Vagina (tissue), 2 donors: ENCODE measurements around the gene HSD17B4.

Source experiments
- CTCF ChIP-seq, 3 experiments: fragments of 450-650 bp in 2 of 3; fragments of 200-600 bp in 1 of 3; sonication (generic) in 1 of 3; IDR thresholded peaks; one replicate each; pipeline ENCODE4 v1.5.1; 2017 to 2019; ENCODE audit warnings: antibody characterized with exemption in 3 of 3, mild to moderate bottlenecking in 2 of 3, moderate library complexity in 2 of 3
- POLR2A ChIP-seq, 2 donors: fragments of 450-650 bp; IDR thresholded peaks; one replicate each; pipeline ENCODE4 v1.6.1; 2017; ENCODE audit warnings: antibody characterized with exemption in 2 of 2, mild to moderate bottlenecking in 2 of 2, moderate library complexity in 2 of 2
- POLR2AphosphoS5 ChIP-seq, 2 donors: sonication (generic); formaldehyde crosslinking; IDR thresholded peaks; one replicate each; pipeline ENCODE4 v1.9.0; 2017; ENCODE audit warnings: antibody characterized with exemption in 2 of 2, mild to moderate bottlenecking in 2 of 2, low read depth in 1 of 2; ENCODE audit not compliant: insufficient read depth in 1 of 2

DNA sequence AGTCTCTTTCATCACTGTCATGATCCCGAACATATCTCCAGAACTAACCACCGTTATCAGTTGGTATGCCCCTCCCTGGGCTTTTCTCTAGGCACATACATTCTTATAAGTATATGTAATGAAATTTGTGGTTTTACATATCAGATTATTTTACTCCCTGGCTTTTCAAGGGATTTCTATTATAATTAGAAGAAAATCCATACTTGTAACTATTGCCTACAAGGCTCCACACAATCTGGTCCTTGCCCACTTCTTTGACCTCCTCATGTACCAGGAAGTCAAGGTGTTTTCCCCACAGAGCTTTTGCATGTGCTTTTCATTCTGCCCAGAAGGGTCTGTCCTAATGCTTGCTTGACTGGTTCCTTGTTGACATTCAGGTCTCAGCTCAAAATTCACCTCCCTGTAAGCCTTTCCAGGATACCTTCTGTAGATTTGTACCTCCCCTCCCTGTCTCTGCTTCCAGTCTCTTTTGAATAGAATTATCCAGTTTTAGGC lies 33.6 kb upstream of the HSD17B4 start:
- TF ChIP-seq POLR2A (IDR thresholded peaks at IDR 0.05) (no peak), CTCF (IDR thresholded peaks at IDR 0.05) (no peak), POLR2AphosphoS5 (IDR thresholded peaks at IDR 0.05; ENCODE audit: insufficient read depth in 1 of 2, low read depth in 1 of 2) (no peak)
